GM21717 (cell line): ENCODE measurements around the gene INPP5A.
"Not testable (repeated sequence)": the region's sequence is repeated elsewhere in the genome, so short reads cannot be mapped to it uniquely, and the experiment has no call there.

Experiments used
- ATAC-seq: cut with Tn5 transposase; IDR thresholded peaks from one replicate; pipeline ENCODE4 v1.9.1; 2021; ENCODE audit warnings: mild to moderate bottlenecking, moderate library complexity; ENCODE audit not compliant: unreplicated experiment

INPP5A gene

GRCh38 chr10:132825783-132826523 lies 288.4 kb downstream of the INPP5A start:
- not testable (repeated sequence) for ATAC-seq

GRCh38 chr10:132826524-132827422 lies 289.2 kb downstream of the INPP5A start:
- no peak for ATAC-seq

- no peak for ATAC-seq
These were observed 289.8 kb downstream of the INPP5A start for GRCh38 chr10:132827423-132827789.

- no peak for ATAC-seq
These were observed 290.4 kb downstream of the INPP5A start for GRCh38 chr10:132827861-132828539.

GRCh38 chr10:132828681-132829080 lies 291.1 kb downstream of the INPP5A start:
- ATAC-seq = no peak

- ATAC-seq = no peak
These were observed 291.8 kb downstream of the INPP5A start for GRCh38 chr10:132829403-132829802.

GRCh38 chr10:132832186-132832969 lies 294.8 kb downstream of the INPP5A start:
- no peak for ATAC-seq
